CD4-positive, alpha-beta T cell treated with Interferon alpha-2 for 1 hour (primary cell): ENCODE results near the gene FGF14.

Source experiments
- DNase-seq, 2 donors: peaks; one replicate each; pipeline ENCODE4 v3.0.0-alpha.2; 2020 to 2022

FGF14 gene

DNA sequence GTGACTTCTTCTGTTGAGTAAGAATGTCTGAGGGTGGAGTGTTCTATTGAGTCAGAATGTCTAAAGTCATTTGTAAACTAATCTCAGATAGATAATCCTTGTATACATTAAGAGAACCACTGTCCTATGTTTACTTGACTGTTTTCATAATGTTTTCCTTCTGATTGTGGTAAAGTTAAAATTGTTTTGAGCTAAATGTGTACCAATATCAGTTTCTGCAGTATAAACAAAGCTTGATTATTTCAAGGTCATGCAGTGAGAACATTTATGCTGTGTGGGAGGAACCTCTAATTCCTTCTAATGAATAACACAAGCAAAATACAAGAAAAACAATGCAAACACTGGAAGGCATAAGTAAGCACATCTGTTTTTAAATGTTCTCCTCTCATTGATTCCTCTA is 434.6 kb downstream of the FGF14 start:
- DNase-seq, result no peak

DNA sequence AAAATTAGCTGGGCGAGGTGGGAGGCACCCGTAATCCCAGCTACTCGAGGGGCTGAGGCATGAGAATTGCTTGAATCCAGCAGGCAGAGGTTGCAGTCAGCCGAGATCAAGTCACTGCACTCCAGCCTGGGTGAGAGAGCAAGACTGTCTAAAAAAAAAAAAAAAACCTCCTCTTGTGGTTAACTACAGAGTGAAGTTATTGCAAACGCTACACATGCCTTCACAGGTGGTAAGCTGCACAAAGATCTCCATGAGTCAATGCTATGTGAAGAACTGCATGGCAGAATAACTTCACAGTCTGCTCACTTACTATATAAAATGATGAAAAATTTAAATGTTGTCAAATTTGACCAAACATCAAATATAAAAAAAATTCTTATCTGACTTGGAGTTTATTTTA is 436.8 kb downstream of the FGF14 start:
- DNase-seq, result no peak

DNA sequence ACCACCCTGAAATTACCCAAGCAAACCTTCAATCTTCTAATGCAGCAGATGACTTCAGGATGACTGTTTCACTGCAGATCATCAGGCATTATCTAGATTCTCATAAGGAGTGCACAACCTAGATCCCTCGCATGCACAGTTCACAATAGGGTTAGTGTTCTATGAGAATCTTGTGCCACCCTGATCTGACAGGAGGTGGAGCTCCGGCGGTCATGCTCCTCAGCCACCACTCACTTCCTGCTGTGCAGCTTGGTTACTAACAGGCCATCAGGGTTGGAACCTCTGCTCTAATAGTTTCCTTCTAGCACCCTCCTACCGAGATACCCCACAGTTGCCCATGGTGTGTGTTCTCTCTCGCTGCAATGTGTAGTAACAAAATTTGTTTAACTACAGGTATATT is 442.8 kb downstream of the FGF14 start:
- no peak for DNase-seq

DNA sequence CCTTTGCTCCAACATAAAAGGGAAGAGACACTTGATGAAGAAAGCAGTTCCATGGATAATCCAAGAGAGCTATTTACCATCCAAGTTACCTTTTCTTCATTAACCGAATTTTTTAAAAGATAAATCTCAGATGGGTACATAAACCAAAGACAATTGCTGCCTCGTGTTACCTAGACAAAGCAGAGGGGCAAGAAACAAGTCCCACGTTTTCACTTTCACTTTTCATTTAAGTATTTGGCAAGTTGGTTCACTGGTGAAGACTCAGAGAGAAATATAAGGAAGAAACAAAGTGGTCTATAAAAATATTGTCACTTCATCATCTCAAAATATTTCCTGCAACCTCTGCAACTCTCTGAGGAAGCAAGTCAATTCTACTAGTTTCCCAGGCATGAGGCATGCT is 446.1 kb downstream of the FGF14 start:
- no peak for DNase-seq

DNA sequence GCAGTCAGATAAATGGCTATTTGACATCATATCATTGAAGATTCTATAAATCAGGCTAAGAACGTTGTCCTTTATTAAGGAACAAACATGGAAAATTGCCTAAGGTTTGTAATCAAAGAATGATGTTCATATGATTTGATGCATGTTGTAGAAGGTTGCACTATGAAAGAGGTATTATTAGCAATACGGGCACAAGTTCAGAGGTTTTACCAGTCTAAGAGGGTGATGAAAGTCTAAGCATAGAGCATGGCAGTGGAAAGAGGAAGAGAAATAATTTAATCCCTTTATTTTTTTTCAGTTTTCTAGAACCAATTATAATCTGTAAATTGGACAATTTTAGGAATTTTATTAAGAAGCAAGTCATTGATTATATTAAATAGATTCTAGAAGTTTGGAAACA is 450.7 kb downstream of the FGF14 start:
- no peak for DNase-seq

DNA sequence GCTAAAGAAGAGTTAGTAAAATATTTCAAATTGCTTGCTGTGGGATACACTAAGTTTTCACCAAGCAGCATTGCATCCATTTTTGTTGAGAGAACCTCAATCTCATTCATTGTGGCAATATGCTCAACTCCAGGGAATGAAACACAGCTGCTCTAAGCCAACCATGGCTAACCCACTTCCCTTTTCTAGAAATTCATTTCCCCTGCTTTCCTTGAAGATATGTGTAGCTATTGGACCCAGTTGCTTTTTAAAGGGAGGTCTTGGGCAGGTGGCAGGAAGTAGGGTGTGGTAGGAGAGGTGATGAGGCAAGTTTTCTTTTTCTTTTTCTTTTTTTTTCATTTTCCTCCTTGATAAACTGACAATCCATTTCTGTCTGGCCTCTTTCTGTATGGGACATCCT is 452.2 kb downstream of the FGF14 start:
- no peak for DNase-seq

DNA sequence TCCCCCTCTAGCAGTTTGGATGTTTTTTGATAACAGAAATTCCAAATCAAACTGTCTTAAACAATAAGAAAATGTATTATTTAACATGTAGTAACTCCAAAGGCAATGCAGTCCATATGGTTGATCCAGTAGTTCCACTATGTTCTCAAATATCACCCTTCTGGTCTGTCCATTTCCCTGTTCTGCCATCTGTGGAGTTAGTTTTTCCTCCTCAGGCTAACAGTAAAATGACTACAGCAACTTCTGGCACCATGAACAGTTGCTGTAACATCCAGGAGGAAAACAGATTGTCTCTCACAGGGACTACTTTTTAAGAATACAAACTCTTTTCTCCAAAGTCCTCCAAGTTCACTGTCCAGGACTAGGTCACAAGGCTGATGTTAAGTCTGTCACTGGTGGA is 455.4 kb downstream of the FGF14 start:
- no peak for DNase-seq

DNA sequence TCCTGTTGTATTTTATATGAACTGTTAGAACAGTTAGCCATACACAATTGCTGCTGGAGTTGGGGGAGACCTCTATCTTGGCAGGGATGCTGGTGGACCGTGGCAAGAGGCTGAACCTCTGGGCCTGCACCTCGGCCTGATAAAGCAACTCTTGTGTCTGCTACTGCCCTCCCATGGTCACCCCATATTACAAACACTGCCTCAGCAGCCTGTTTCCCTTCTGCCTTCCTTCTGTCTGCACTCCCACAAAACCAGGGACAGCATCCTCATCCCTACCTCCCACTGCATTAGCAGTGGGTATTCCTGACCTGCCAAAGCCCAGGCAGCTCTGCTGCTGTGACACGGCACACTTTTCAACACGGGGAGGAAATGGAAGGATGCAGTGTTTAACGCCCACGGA is 456.4 kb downstream of the FGF14 start:
- DNase-seq, result no peak

DNA sequence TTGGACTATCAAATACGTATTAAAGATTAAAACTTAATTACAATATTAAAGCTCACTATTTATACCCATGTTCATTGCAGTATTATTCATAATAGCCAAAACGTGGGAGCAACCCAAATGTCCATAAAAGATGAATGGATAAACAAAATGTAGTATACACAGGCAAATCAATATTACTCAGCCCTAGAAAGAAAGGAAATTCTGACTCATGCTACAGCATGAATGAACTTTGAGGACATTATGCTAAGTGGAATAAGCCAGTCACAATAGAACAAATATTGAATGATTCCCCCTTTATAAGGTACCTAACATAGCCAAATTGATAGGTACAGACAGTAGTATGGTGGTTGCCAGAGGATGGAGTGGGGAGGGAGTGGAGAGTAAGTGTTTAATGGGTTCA is 457.3 kb downstream of the FGF14 start:
- DNase-seq, result no peak

DNA sequence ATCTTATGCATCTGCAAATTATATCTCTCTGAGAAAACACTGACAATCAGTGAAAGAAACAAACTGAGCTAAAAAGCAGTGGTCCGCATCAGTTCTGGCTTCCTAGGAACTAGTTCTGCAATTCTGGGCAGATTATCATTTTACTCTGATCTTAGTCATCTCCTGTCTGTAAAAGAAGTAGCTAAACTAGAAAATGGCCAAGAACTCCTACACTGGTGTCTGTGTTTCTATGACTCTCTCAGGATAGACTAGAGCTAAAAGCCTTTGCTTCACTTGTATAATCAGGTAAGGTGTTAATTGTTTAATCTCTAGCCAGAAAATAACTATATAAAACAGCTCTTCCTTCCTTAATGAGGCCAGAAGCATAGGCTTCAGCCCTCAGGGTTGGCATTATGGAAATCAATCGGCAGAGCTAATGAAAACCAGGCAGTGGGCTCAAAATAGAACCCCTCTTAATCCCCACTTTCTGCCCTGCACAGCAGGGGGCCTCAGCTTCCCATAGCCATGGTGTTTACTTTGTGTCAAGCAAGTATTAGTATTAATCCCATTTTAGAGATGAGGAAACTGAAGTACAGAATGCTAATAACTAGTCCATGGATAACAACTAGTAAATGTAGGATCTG is 459.2 kb downstream of the FGF14 start:
- DNase-seq, result no peak

DNA sequence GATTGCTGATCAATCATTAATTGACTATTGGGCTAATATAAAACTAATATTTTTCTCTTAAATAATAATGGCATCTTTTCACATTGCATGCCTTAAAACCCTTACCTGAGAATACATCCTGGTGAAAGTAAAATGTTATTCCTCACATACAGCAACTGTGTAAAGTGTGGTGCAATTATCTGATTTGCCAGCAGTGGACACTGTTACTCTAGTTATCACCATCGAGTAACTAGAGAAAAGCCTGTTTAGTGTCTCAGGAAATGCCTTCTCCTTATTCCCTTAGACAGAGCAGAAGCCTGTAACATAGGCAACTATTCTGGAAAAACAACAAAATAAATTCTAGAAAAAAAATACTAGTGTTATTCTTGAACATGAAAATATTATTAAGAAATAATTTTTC is 459.8 kb downstream of the FGF14 start:
- DNase-seq, result no peak

DNA sequence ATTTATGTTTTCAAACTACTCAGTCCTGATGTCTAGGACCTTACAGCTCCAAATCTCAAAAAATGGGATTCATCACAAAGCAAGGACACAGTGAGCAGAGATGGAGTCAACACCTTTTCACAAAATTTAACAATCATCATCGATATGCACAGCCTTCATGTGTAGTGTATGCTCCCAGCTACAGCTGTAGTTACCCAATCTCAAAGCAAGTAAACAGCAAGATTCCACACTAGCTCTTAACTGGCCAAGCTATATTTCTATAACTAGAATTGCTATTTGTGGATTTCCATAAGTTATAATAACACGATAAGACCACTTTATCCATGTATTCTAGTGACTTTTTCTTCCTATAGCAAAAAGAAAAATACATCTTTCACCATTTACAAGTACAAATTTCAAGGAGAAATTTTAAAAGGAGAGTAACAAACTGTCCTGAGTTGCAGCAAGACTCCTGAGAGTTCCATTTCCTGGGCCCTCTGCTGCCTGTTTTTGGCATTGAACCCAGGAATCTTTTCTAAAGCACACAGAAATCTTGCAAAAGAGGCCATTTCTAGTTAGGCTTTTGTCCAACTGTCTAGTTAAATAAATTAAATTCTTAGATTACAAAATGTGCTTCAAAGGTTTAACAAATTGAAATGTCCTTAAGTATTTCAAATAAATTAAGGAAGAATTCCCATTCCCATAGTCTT is 460.6 kb downstream of the FGF14 start:
- no peak for DNase-seq

DNA sequence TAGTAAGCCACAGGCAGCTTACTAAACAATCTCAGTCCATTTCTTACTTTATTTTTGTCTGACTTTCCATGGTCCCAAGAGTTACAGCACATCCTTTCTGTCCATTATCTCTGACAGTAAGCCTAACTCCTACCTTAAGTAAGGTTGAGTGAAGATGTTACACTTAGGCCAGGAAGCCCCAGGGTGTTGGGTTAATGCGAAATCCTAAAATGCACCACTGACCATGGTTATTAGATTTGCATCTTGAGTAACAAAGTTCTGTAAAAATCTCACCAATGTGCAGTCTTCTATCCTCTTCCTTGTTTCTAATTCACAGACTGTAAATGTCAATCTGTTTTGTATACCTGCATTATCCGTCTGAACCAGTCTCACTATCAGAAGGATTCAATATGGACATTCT is 462.5 kb downstream of the FGF14 start:
- no peak for DNase-seq

DNA sequence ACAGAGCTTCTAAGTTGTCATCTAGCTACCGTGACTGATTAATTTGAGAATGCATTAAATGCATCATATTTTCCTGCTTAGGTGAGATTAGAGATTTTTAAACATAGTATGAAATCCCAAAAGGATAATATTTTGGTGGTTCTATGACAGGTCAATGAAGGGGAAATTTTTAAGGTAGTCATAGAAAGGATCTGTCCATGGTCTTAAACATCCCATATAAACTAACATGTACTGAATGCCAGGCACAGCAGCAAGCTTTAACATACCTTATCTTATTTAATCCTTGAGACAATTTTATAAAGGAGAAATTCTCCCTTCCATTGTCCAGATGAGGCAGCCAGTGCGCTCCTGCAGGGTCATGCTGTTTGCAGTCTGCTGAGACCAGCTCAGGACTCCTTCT is 466.0 kb downstream of the FGF14 start:
- DNase-seq, result no peak

DNA sequence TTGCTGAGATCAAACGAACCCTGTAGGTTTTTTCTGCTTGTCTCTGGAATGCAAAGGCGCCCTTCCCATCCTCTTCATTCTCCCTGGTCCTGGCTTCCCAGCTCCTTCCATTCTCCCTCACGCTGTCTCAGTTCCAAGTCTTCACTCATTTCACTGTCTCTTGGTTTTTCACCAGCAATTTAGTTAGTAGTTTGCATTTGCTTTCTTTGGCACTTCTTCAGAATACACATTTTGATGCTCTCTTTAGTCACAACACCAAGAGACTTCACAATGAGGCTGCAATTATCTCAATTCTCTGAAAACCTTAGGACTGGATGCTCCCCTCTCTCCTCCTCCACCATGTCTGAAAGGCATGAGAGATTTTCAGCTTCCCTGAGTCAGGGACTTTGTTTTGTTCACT is 470.7 kb downstream of the FGF14 start:
- DNase-seq, result no peak

DNA sequence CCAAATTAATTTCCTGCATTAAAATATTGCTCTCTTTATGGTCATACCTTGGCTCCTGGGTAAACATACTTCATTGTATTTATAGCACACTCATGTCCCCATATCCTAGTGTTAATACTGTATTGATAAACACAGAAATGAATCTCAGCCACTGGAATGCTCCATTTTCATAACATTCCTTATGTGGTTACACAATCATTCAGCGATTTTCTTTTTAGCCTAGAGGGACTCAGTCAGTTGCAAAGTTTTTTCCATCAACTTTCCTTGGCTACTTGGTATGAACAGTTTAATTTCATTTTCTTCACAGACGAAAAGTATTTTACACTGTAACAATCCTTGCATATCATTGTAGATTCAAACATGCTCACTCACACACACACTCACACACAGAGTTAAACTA is 471.5 kb downstream of the FGF14 start:
- no peak for DNase-seq

DNA sequence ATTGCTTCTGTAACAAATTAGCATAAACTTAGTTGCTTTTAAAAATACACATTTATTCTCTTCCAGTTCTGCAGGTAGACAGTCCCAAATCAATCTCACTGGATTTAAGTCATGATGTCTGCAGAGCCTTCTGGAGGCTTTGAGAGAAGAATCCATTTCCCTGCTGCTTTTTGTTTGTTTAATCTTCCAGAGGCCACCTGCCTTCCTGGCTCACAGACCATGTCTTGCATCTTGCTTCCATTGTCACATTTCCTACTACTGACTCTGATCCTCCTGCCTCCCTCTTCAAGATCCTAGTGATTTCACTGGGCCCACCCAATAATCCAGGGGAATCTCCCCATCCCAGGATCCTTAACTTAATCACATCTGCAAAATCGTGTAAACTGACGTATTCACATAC is 476.1 kb downstream of the FGF14 start:
- DNase-seq, result no peak

DNA sequence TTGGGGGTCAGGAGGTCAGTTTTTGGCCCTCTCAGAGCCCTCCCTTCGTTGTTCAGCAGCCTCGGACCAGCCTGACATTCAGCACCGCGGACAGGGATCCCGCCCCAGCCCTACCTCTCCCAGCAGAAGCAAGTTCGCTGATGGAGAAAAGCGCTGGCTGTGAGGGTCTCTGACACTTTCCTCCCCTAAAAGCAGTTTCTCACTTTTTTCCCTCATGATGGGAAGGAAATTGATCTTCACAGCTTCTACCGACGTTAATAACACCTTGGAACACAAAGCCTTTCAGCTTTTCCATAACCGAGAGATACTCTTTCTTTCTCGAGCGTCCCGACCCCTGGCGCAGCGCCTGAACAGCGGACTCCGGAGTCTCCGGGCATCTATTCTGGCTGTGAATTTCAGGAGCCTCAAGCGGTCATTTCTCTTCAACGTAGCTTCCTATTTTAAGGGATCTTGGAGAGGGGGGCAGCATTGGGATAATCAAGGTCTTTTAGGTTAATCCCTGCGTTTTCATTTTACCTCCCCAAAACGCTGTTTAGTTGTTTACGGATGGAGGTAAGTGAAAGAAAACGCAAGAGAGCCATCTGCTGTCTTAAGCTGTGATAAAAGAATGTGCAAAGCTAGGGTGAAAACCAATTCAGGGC is 482.2 kb downstream of the FGF14 start:
- DNase-seq, result no peak

DNA sequence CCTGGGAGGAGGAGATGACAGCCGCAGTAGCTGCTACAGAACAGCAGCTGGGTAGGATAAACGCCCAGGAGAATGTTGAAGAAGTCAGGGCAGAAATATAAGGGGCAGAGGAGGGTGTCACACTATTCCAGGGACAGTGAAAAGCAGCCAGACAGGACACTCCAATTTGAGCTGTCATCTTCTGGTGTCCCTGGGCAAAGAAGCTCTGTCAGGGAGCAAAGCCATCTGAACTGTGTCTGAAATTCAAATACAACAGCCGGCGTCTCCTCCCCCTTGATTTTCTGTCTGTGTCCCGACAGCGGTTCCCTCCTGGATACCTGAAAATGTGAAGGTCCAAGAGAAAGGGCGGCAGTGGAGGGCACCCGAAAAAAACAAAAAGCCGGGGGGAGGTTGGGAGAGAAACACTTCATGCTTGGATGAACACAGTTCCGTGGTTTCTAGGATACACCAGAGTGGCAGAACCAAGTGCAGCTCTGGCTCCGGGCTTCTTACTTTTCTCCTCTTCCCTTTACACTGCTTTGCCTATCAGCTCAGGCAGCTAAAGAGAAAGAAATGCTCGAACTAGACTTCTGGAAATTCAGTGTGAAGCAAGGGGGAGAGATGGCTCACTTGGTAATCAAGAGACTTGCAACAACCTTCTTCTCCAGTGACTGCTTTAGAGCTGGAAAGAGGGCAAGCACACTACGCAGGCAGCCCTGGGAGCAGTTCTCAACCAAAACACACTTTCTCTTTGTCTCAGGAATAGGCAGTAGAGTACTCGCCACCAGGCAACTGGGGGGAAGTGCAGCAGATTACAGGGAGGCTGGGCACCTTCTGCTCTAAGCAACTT is 483.8 kb downstream of the FGF14 start:
- DNase-seq, result no peak

DNA sequence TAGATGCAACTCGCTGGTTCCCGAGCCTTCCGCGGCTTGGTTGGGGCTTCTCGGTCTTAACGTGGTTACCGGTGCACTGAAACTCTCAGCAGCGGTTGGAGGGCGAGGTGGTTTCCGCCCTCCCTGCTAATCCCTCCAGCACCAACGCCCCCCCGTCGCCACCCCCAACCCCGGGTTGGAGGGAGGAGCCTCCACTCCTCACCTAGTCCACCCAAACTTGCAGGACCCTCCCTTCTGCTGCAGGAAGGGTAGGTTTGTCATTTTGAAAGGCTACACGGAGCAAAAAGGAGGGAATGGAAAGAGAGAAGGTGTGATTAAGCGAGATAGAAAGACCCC is 484.4 kb downstream of the FGF14 start:
- DNase-seq, result no peak

DNA sequence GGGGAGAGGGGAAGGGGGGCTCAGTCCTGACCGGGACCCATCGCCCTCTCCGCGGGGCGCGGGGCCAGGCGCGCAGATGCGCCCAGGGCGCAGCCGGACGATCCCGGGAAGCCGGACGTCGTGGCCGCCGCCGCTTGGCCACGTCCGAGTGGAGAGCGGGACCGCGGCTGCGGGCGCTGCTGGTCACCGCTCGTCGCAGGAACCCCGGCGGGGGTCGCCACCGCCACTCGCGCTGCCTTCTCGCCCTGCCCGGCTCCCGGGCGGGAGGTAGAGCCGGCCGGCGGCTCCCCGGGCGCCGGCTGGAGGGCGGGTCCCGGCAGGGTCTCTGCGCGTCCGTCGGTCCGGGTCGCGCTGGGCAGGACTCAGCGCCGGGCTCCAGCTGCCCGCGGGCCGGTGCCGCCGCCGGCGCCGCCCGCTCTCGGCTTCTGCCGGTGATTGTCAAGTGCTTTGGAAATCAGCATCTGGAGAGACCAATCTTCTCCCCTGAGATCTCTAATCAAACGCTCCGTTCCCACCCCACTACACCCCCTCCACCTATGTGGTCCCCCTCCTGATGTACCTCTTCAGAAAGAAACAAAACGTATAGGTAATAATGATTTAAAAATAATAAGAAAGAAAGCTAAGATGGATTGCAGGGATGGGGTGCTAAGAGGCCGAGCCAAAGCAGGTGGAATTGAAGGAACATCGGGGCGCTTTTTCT is 484.9 kb downstream of the FGF14 start:
- no peak for DNase-seq

DNA sequence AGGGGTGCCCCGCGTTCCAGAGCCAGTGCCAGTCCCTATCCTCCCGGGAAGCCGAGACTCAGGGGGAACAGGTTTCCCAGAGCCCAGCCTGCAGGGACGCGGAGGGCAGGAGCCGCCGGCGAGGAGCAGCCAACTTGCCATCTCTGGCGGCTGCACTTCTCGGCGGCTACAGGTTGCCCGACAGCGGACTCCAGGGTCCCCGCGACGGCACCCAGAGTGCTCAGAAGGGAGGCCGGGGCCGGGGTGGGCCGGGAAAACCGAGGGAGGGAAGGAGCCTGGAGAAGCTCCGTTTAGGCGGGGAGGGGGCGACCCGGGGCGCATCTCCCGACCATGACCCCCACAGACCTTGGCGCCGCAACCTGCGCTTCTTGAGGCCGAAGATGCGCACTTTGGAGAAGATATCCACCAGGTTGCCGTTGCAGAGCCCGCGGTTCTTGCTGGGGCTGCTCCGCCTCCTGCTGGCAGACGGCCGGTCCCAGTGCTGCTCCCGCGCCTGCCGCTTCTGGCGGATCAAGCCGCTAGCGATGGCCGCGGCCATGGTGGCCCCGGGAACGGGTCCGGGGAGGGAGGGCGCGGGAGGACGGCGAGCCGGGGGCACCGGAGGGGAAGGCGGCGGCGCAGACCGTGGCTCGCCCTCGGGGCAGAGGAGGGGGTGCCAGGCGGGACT is 485.6 kb downstream of the FGF14 start:
- no peak for DNase-seq

DNA sequence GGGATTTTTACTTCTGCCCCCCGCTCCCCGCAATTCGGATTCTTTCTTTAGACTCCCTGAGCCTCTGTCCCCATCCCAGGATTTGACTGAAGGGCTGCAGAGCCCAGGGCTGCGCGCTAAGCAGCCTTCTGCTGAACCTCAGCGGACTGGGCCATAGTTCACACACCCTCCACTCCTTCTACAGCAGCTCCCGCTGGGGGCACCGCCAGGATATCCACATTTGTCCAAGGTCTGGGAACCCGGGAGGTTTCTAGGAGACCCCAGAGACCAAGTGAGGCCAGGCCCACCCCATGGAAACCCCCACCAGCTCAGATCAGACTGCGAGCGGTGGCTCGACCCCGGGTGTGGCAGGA is 486.1 kb downstream of the FGF14 start:
- DNase-seq, result no peak
